GM12891 (cell line): Measurements from ENCODE around the gene ROBO2.
A peak's percentile ranks its signal among the peaks of the same experiment; 100 is the strongest.

Experiments
- DNase-seq: peaks from one replicate; pipeline ENCODE4 v3.0.0; 2011; ENCODE audit warnings: low spot score; ENCODE audit not compliant: insufficient read length
- FAIRE-seq: peaks from 2 replicates; lab custom pipeline; 2011; peaks lifted over from hg19 to GRCh38; lab: Jason Lieb, UNC
- PAX5 ChIP-seq: IDR thresholded peaks from 2 replicates; pipeline ENCODE4 v1.6.1; 2011; ENCODE audit warnings: low read length, moderate library complexity, mild to moderate bottlenecking; ENCODE audit not compliant: insufficient read depth, severe bottlenecking
- POLR2A ChIP-seq: IDR thresholded peaks from 2 replicates; pipeline ENCODE4 v1.6.1; 2011; ENCODE audit warnings: low read depth, low read length, control low read depth
- POLR2AphosphoS5 ChIP-seq: IDR thresholded peaks from 2 replicates; pipeline ENCODE4 v1.6.1; 2011; ENCODE audit warnings: low read depth, low read length, control low read depth
- POU2F2 ChIP-seq: IDR thresholded peaks from 2 replicates; pipeline ENCODE4 v1.6.1; 2011; ENCODE audit warnings: low read depth, mild to moderate bottlenecking, control low read depth, low read length, moderate library complexity
- SPI1 ChIP-seq: IDR thresholded peaks from 2 replicates; pipeline ENCODE4 v1.6.1; 2011; ENCODE audit warnings: low read depth, low read length, control low read depth
- TAF1 ChIP-seq: IDR thresholded peaks from 2 replicates; pipeline ENCODE4 v1.6.1; 2011; ENCODE audit warnings: low read depth, low read length, control low read depth

Gene ROBO2

GRCh38 chr3:77365152-77365551 is 325.3 kb downstream of the ROBO2 start:
- FAIRE-seq (no peak), DNase-seq (no peak)
- no peak for TF ChIP-seq POLR2A
- no peak for TF ChIP-seq POLR2AphosphoS5
- TF ChIP-seq POU2F2: no peak
- TF ChIP-seq TAF1: no peak
- TF ChIP-seq PAX5: no peak
- TF ChIP-seq SPI1: no peak

GRCh38 chr3:77370413-77370812 is 330.5 kb downstream of the ROBO2 start:
- DNase-seq (no peak), FAIRE-seq (no peak)
- TF ChIP-seq PAX5 (no peak), TAF1 (no peak), SPI1 (no peak), POU2F2 (no peak), POLR2A (no peak), POLR2AphosphoS5 (no peak)

- TF ChIP-seq POLR2A (no peak), PAX5 (no peak), POU2F2 (no peak), TAF1 (no peak), SPI1 (no peak), POLR2AphosphoS5 (no peak)
- no peak for FAIRE-seq
- no peak for DNase-seq
Measured at GRCh38 chr3:77372018-77372417, 332.1 kb downstream of the ROBO2 start.

DNA sequence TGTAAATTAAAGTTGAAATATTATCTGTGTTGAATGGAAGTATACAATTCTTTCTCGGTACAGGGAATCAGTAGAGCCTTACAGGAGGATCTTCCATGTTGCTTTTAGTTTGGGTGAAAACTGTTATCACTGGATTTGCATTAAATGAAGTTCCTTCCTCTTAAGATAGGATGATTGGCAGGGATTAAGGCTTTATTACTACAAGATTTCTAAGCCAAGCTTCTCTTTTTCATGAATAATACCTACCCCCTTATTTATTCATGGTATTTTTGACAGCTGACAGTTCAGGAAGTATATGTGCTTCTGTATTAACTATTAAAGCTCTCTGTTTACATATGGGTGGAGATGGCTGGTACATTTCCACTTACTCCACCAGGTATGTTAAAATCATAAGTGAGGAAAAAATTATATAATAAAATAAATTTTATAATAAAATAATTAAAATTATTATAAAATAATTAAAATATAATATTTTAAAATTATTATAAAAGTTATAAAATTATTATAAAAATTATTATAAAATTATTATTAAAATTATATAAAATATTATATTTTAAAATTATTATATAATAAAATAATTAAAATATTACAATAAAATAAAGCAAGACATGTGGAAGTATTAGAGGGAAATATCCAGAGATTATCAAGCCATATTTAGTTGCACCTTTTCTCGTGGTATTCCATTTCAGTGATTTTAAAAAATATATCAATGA is 332.9 kb downstream of the ROBO2 start:
- no peak for DNase-seq
- no peak for TF ChIP-seq POLR2AphosphoS5
- no peak for TF ChIP-seq TAF1
- TF ChIP-seq POLR2A: no peak
- no peak for TF ChIP-seq POU2F2
- no peak for TF ChIP-seq PAX5
- TF ChIP-seq SPI1: no peak
- no peak for FAIRE-seq

GRCh38 chr3:77373619-77374018 is 333.7 kb downstream of the ROBO2 start:
- FAIRE-seq (no peak), DNase-seq (no peak)
- peak; percentile 26; the same call in 1 of the 2 replicates for TF ChIP-seq SPI1
- TF ChIP-seq POU2F2: no peak
- no peak for TF ChIP-seq PAX5
- TF ChIP-seq TAF1: no peak
- no peak for TF ChIP-seq POLR2A

GRCh38 chr3:77376511-77376910 is 336.6 kb downstream of the ROBO2 start:
- TF ChIP-seq PAX5 (no peak), SPI1 (no peak), TAF1 (no peak), POLR2AphosphoS5 (no peak), POLR2A (no peak), POU2F2 (no peak)
- no peak for DNase-seq
- no peak for FAIRE-seq

GRCh38 chr3:77377717-77378116 is 337.8 kb downstream of the ROBO2 start:
- DNase-seq: no peak
- FAIRE-seq: no peak
- no peak for TF ChIP-seq POLR2AphosphoS5
- no peak for TF ChIP-seq TAF1
- no peak for TF ChIP-seq POU2F2
- TF ChIP-seq SPI1: no peak

DNA sequence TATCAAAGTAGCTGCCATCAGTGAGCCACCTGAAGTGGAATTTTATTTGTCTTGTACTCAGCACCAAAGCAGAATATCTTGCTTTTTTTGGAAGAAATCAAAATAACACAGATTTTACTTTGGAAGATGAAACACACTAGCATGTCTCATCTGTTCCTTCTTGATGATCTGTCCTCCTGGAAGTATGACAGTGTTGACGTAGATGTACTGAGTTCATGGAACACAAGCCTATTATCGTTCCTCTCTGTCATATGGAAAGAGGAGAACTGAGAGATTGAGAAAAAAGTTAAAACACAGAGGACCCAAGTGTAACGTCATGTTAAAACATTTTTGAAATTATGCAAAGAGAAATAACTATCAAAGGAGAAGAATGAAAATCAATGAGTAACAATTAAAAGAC is 340.2 kb downstream of the ROBO2 start:
- FAIRE-seq (no peak), DNase-seq (no peak)
- TF ChIP-seq PAX5: no peak
- no peak for TF ChIP-seq POU2F2
- TF ChIP-seq TAF1: no peak
- TF ChIP-seq POLR2A: no peak
- no peak for TF ChIP-seq POLR2AphosphoS5
- no peak for TF ChIP-seq SPI1

DNA sequence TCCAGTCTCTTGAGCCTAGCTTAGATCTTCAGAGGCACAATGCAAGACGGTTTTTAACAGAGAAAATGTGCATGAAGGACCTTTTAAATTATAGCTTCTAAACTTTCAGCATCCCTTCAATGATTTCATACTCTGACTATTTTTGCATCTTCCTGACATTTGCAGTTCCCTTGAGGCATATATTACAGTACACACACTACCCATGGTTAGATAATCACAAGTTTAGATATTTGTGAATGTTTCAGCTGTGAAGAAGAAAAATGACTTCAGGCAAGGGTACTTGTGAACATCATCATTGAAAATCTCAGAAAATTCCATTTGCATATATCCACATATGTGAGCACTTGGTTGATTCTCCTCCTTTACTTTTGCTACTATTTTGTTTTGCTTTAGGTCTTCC is 341.5 kb downstream of the ROBO2 start:
- TF ChIP-seq POLR2AphosphoS5: no peak
- no peak for TF ChIP-seq POLR2A
- TF ChIP-seq POU2F2: no peak
- TF ChIP-seq TAF1: no peak
- no peak for TF ChIP-seq PAX5
- TF ChIP-seq SPI1: no peak
- no peak for DNase-seq
- FAIRE-seq: no peak

DNA sequence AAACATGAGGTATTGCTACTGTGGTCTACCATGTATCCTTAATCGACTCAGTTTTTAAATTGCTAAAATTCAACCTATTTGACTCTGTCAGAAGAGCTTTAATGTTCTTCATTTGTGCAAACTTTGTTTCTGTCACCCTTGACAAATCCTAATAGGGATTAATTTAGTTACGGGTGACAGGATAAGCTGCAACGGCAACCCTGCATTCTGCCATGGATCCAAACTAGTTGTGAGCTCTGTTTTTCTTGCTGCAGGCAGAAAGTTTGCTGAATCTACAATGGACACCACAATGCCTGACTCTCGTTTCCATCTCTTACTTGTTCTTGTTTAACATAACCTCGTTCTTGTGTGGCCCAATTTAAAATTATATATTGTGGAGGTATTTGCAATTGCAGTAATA is 352.3 kb downstream of the ROBO2 start:
- DNase-seq (no peak), FAIRE-seq (no peak)
- TF ChIP-seq POLR2A: no peak
- TF ChIP-seq PAX5: no peak
- no peak for TF ChIP-seq TAF1
- no peak for TF ChIP-seq POLR2AphosphoS5
- no peak for TF ChIP-seq SPI1
- no peak for TF ChIP-seq POU2F2
